ENCODE results near the gene RPL29. TPM values are rescaled to one million over a fixed set of nuclear protein-coding genes. Genes with fewer than 3 reads are reported as not detected.

RPL29 gene
- total and polyA plus RNA-seq, 2 donors from 2014 or later: 785 to 1,416 TPM

DNA sequence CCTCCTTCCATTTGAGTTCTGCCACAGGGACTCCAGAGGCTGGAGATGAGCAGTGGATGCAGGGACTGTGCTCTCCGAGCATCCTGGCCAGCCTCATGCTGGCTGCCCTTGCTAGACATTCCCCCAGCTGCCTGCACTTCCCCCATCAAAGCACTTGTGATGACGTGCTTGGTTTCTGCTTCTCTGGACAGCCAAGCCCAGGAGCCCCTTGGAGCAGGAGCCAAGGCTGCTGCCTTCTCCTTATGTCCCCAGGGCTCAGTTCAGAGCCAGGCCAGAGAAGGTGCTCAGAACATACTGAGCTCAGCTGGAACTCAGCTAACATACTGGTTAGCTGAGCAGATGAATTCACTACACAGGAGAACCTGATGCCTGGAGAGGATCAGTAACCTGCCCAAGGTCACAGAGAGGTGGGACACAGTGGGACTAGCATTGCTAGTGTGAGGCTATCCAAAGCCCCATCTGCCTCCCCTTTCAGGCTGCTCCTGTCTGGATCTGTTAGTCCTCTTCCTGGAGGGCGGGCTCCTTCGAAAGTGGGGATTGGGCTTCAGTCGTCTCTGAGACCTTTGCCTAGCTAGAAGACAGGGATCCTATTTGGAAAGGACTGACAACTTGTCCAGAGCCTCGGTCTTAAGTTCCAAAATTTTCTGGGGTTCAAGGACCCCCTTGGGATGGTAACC lies 32.7 kb downstream of the RPL29 start:
- H3K27ac ChIP-seq (ENCODE audit: low read depth in 2 of 2, low read length in 2 of 2): no peak overlapping the region
- intact Hi-C loops (cut with DNase I): no loop called here
- FAIRE-seq: no peak

GRCh38 chr3:51961602-51962569 lies 33.8 kb downstream of the RPL29 start:
- no peak overlapping the region for H3K9ac ChIP-seq (ENCODE audit: low read length in 3 of 3)
- no peak overlapping the region for H3K4me3 ChIP-seq (ENCODE audit: low read length in 3 of 3)
- H3K4me1 ChIP-seq (ENCODE audit: control insufficient read depth in 2 of 3, insufficient read depth in 2 of 3, low read depth in 1 of 3, low read length in 3 of 3): peaks cover 0 to 4% (median 0%) of the 10 kb centered on the region in 3 donors
- no peak for TF ChIP-seq CTCF (IDR thresholded peaks at IDR 0.05; ENCODE audit: borderline replicate concordance, extremely low read depth, insufficient read depth)
- DNase-seq (no peak), FAIRE-seq (no peak)
- no peaks in the 10 kb centered on the region for H3K9me3 ChIP-seq (ENCODE audit: control insufficient read depth in 2 of 3, insufficient read depth in 1 of 3, low read length in 3 of 3)
- H3K27me3 ChIP-seq (ENCODE audit: control insufficient read depth, insufficient read depth, low read length): no peaks in the 10 kb centered on the region
- H3K27ac ChIP-seq (ENCODE audit: low read depth in 2 of 2, low read length in 2 of 2): no peak overlapping the region
- intact Hi-C loops (cut with DNase I): no loop called here
- no peaks in the 10 kb centered on the region for H3K36me3 ChIP-seq (ENCODE audit: control insufficient read depth in 2 of 3, insufficient read depth in 3 of 3, low read length in 3 of 3)

More for the DNA sequence above, 32.7 kb downstream of the RPL29 start:
- Histone ChIP-seq H3K4me1 (ENCODE audit: control insufficient read depth in 2 of 3, insufficient read depth in 2 of 3, low read depth in 1 of 3, low read length in 3 of 3) (peaks cover 0 to 8% (median 0%) of the 10 kb centered on the region in 3 donors), H3K9ac (ENCODE audit: low read length in 3 of 3) (no peak overlapping the region), H3K4me3 (ENCODE audit: low read length in 3 of 3) (no peak overlapping the region), H3K36me3 (ENCODE audit: control insufficient read depth in 2 of 3, insufficient read depth in 3 of 3, low read length in 3 of 3) (no peaks in the 10 kb centered on the region), H3K27me3 (ENCODE audit: control insufficient read depth, insufficient read depth, low read length) (no peaks in the 10 kb centered on the region), H3K9me3 (ENCODE audit: control insufficient read depth in 2 of 3, insufficient read depth in 1 of 3, low read length in 3 of 3) (no peaks in the 10 kb centered on the region)
- TF ChIP-seq CTCF (IDR thresholded peaks at IDR 0.05; ENCODE audit: borderline replicate concordance, extremely low read depth, insufficient read depth): no peak
- DNase-seq: no peak

DNA sequence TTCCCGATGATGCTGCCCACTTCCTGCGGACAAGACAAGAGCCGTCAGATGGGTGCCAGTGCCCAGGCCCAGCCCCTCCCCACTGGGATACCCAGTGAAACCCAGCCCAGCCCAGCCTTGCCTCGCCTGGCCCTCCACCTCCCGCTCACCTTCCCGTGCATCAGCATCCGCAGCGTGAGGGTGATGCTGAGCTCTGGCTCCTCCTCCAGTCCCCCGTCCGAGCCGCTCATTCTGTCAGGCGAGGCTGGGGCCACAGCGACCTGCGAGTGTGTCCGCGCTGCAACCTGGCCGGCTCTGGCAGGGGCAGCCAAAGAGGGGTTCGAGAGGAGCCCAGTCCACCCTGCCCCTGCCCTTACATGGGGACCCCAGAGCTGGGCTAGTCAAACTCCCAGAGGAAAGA lies 34.7 kb downstream of the RPL29 start:
- no peak for FAIRE-seq
- no peaks in the 10 kb centered on the region for H3K9me3 ChIP-seq (ENCODE audit: control insufficient read depth in 2 of 3, insufficient read depth in 1 of 3, low read length in 3 of 3)
- intact Hi-C loops (cut with DNase I): no loop called here
- TF ChIP-seq CTCF (IDR thresholded peaks at IDR 0.05; ENCODE audit: borderline replicate concordance, extremely low read depth, insufficient read depth): no peak
- no peak overlapping the region for H3K9ac ChIP-seq (ENCODE audit: low read length in 3 of 3)
- no peaks in the 10 kb centered on the region for H3K36me3 ChIP-seq (ENCODE audit: control insufficient read depth in 2 of 3, insufficient read depth in 3 of 3, low read length in 3 of 3)
- peaks cover 0 to 5% (median 0%) of the 10 kb centered on the region in 3 donors for H3K4me1 ChIP-seq (ENCODE audit: control insufficient read depth in 2 of 3, insufficient read depth in 2 of 3, low read depth in 1 of 3, low read length in 3 of 3)
- no peaks in the 10 kb centered on the region for H3K27me3 ChIP-seq (ENCODE audit: control insufficient read depth, insufficient read depth, low read length)
- no peak overlapping the region for H3K27ac ChIP-seq (ENCODE audit: low read depth in 2 of 2, low read length in 2 of 2)
- DNase-seq: no peak
- H3K4me3 ChIP-seq (ENCODE audit: low read length in 3 of 3): no peak overlapping the region
